Measurements from ENCODE around the gene KCNC3.

DNA sequence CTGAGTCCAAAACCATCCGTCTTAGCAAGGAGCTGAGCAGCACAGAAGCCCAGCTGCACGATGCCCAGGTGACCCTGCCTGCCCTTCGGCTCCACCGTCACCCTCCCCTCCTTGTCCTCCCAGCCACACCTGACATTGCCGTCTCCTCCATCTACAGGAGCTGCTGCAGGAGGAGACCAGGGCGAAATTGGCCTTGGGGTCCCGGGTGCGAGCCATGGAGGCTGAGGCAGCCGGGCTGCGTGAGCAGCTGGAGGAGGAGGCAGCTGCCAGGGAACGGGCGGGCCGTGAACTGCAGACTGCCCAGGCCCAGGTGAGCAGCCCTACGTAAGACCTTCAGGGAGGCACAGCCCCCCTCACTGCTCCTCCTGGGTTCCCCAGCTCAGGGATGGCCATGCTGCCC, 49.1 kb downstream of the KCNC3 start:
- TF ChIP-seq, protein P1, sequence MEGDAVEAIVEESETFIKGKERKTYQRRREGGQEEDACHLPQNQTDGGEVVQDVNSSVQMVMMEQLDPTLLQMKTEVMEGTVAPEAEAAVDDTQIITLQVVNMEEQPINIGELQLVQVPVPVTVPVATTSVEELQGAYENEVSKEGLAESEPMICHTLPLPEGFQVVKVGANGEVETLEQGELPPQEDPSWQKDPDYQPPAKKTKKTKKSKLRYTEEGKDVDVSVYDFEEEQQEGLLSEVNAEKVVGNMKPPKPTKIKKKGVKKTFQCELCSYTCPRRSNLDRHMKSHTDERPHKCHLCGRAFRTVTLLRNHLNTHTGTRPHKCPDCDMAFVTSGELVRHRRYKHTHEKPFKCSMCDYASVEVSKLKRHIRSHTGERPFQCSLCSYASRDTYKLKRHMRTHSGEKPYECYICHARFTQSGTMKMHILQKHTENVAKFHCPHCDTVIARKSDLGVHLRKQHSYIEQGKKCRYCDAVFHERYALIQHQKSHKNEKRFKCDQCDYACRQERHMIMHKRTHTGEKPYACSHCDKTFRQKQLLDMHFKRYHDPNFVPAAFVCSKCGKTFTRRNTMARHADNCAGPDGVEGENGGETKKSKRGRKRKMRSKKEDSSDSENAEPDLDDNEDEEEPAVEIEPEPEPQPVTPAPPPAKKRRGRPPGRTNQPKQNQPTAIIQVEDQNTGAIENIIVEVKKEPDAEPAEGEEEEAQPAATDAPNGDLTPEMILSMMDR (IDR thresholded peaks at IDR 0.05), result no peak
- TF ChIP-seq POLR2A (IDR thresholded peaks at IDR 0.05), result no peak
